Thyroid gland (tissue), 4 donors: ENCODE measurements around the gene ANXA6. TPM values are rescaled to one million over a fixed set of nuclear protein-coding genes. Genes with fewer than 3 reads are reported as not detected.

ENCODE experiments used
- DNase-seq, 2 donors: peaks; one replicate each; pipeline ENCODE4 v3.0.0-alpha.2; 2019
- H3K27ac ChIP-seq, 3 donors: fragments of 200-600 bp; sonication (generic); 1 replicate in 2 of 3; 2 replicates in 1 of 3; pipeline ENCODE4 v1.5.1; 2016 to 2019; ENCODE audit warnings: mild to moderate bottlenecking in 1 of 3, moderate library complexity in 1 of 3
- H3K27me3 ChIP-seq: fragments of 200-600 bp; sonication (generic); one replicate; pipeline ENCODE4 v1.5.1; 2019
- H3K36me3 ChIP-seq, 2 donors: fragments of 200-600 bp; sonication (generic); one replicate each; pipeline ENCODE4 v1.5.1; 2016 to 2019
- H3K4me1 ChIP-seq, 2 donors: fragments of 200-600 bp; sonication (generic); one replicate each; pipeline ENCODE4 v1.5.1; 2017 to 2019
- H3K4me3 ChIP-seq, 3 donors: fragments of 200-600 bp; sonication (generic); replicated peaks in 1 of 3; 1 replicate in 2 of 3; 2 replicates in 1 of 3; pipeline ENCODE4 v1.5.1; 2016; ENCODE audit warnings: mild to moderate bottlenecking in 1 of 3
- H3K9me3 ChIP-seq: fragments of 200-600 bp; sonication (generic); one replicate; pipeline ENCODE4 v1.5.1; 2017
- CTCF ChIP-seq, 6 experiments: fragments of 200-600 bp in 3 of 6; fragments of 450-650 bp in 3 of 6; sonication (generic) in 3 of 6; IDR thresholded peaks; one replicate each; pipeline ENCODE4 v1.5.1; 2016 to 2019; ENCODE audit warnings: antibody characterized with exemption in 6 of 6, mild to moderate bottlenecking in 2 of 6, inconsistent platforms in 1 of 6, moderate library complexity in 1 of 6
- POLR2A ChIP-seq, 2 donors: fragments of 450-650 bp; IDR thresholded peaks; one replicate each; pipeline ENCODE4 v1.6.1; 2017; ENCODE audit warnings: antibody characterized with exemption in 2 of 2, mild to moderate bottlenecking in 2 of 2, moderate library complexity in 1 of 2
- WGBS, 2 donors: methylation state at CpG; one replicate each; pipeline ENCODE4 v1.1.5; 2017; 5-methylcytosine and 5-hydroxymethylcytosine counted together
- intact Hi-C: fragments of 100-400 bp; cut with DNase I; formaldehyde crosslinking; loops from one replicate; pipeline ENCODE4 v1.15.1; 2023
- total RNA-seq, 4 donors: library from RNA; depleted of rRNA; stranded (reverse); fragments of >200 nt; gene quantifications; one replicate each; pipeline ENCODE4 v1.2.3, GENCODE V29; 2016

ANXA6 gene
- 100 to 1,000 TPM; 122 to 283 (median 180) TPM for total RNA-seq

DNA sequence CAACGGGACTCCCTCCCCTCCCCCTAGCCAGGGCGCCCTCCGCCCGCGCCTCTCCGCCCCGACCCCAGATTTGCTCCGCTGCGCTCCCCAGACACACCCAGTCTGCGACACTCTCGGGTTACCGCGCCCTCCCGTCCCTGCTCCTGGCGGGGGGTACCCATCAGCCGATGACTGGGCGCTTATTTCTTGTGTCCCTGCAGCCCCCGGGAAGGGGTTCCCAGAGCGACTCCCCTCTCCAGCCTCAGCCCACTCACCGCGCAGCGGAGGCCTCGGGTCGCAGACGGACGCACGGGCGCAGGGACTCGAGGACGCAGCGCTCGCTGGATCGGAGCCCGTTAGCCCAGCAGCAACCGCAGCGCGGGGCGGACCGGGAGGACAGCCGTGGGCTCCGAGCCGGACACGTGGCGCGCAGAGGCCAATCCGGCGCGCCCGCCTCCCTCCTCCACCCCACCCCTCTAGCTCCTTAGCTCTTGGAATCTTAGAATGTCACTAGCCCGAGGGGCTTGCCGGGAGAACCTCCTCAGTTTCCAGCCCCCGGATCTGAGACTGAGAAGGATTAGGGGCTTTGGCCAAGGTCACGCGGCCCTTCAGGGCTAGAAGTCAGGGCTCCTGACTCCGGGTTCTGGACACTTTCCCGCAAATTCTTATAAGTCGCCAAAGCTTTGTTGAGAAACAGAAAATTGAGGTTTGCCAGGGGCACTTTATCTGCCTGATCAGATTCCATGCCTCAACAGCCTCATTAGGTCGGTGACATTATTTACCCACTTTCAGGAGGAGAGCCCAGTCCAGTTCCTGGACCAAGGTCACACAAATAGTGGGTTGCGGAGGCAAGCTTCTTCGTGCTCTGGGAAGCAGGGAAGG lies at the start of gene ANXA6:
TSS of gene ANXA6 (minus strand) at position 354 of the 861 bp plus-strand sequence. CDS start 9,878 bp downstream, outside the sequence.
- WGBS, 2 donors = 1 to 3% methylated on average over 11 to 48 of the region's 60 CpGs
- Histone ChIP-seq H3K36me3 (no peaks in the 10 kb centered on the region), H3K27me3 (no peaks in the 10 kb centered on the region), H3K27ac (peak within 1 kb of the TSS; percentile 77 to 93 (median 84)), H3K4me1 (peaks cover 12 to 32% of the 10 kb centered on the region in 2 donors), H3K9me3 (no peaks in the 10 kb centered on the region), H3K4me3 (peak within 1 kb of the TSS; percentile 32 to 83 (median 59))
- intact Hi-C loops = no loop called here
- DNase-seq = peak; percentile 90
- no peak for TF ChIP-seq CTCF (IDR thresholded peaks at IDR 0.05)
- peak in 1 of 2 donors; percentile 87 for TF ChIP-seq POLR2A (IDR thresholded peaks at IDR 0.05)

DNA sequence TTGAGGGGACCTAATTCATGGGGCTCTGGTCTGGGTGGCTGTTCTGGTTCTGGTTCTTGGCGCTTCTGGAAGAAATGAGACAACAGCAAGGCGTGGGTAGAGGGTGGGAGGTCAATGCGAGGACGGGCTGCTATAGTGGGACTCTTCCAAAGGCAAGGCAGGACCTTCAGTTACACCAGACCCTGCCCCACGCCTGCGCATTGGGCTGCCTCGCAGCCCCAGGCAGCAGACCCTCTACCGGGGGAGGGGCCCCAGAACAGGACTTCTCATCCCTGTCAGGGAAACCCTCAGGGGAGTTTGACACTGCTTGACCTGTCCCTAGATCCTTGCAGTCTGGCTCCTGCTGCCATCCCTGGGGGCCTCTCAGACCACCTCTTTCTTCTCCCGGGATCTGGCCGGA lies 47.8 kb upstream of the ANXA6 start:
- Histone ChIP-seq H3K27me3 (no peaks in the 10 kb centered on the region), H3K27ac (no peak overlapping the region), H3K4me1 (no peaks in the 10 kb centered on the region), H3K36me3 (no peaks in the 10 kb centered on the region), H3K4me3 (no peak overlapping the region), H3K9me3 (no peaks in the 10 kb centered on the region)
- 84 to 90% methylated on average over 10 of the region's 10 CpGs for WGBS, 2 donors
- TF ChIP-seq CTCF (IDR thresholded peaks at IDR 0.05) (no peak), POLR2A (IDR thresholded peaks at IDR 0.05) (no peak)
- intact Hi-C loops = no loop called here
- no peak for DNase-seq

- no peak for TF ChIP-seq CTCF (IDR thresholded peaks at IDR 0.05)
- TF ChIP-seq POLR2A (IDR thresholded peaks at IDR 0.05) = no peak
- Histone ChIP-seq H3K4me1 (no peaks in the 10 kb centered on the region), H3K36me3 (no peaks in the 10 kb centered on the region), H3K9me3 (no peaks in the 10 kb centered on the region), H3K4me3 (no peak overlapping the region), H3K27me3 (no peaks in the 10 kb centered on the region), H3K27ac (no peak overlapping the region)
- 90% methylated on average over 5 of the region's 5 CpGs for WGBS, 2 donors
- intact Hi-C loops = no loop called here
- DNase-seq = no peak
Observed at GRCh38 chr5:151204051-151204450, 46.5 kb upstream of the ANXA6 start.

GRCh38 chr5:151202381-151203139 lies 45.0 kb upstream of the ANXA6 start:
- no peak for DNase-seq
- Histone ChIP-seq H3K27me3 (no peaks in the 10 kb centered on the region), H3K36me3 (no peaks in the 10 kb centered on the region), H3K27ac (no peak overlapping the region), H3K9me3 (no peaks in the 10 kb centered on the region), H3K4me1 (no peaks in the 10 kb centered on the region), H3K4me3 (no peak overlapping the region)
- intact Hi-C loops = no loop called here
- TF ChIP-seq CTCF (IDR thresholded peaks at IDR 0.05) = no peak
- no peak for TF ChIP-seq POLR2A (IDR thresholded peaks at IDR 0.05)
- WGBS, 2 donors = 71 to 81% methylated on average over 5 of the region's 5 CpGs
